Measurements from ENCODE around the gene GORAB. TPM values are rescaled to one million over a fixed set of nuclear protein-coding genes. Genes with fewer than 3 reads are reported as not detected.

GORAB gene
- total RNA-seq, 1 experiment from 2014 or later, result 13.1 TPM

GRCh38 chr1:170535418-170535817 is 3.5 kb downstream of the GORAB start:
- in situ Hi-C loops (cut with HindIII; ENCODE audit: low pct_unique_long_range_greater_than_20kb, low sequenced_read_pairs), result no loop called here
- DNase-seq (ENCODE audit: low read depth, low spot score), result no peak

- in situ Hi-C loops (cut with HindIII; ENCODE audit: low pct_unique_long_range_greater_than_20kb, low sequenced_read_pairs), result no loop called here
- DNase-seq (ENCODE audit: low read depth, low spot score), result no peak
These were observed 5.1 kb downstream of the GORAB start for GRCh38 chr1:170536924-170537551.

- DNase-seq (ENCODE audit: low read depth, low spot score), result no peak
- in situ Hi-C loops (cut with HindIII; ENCODE audit: low pct_unique_long_range_greater_than_20kb, low sequenced_read_pairs), result no loop called here
These were observed 6.0 kb downstream of the GORAB start for GRCh38 chr1:170537798-170538503.

GRCh38 chr1:170538687-170539086 is 6.7 kb downstream of the GORAB start:
- in situ Hi-C loops (cut with HindIII; ENCODE audit: low pct_unique_long_range_greater_than_20kb, low sequenced_read_pairs), result no loop called here
- no peak for DNase-seq (ENCODE audit: low read depth, low spot score)

GRCh38 chr1:170539154-170539553 is 7.2 kb downstream of the GORAB start:
- in situ Hi-C loops (cut with HindIII; ENCODE audit: low pct_unique_long_range_greater_than_20kb, low sequenced_read_pairs), result no loop called here
- no peak for DNase-seq (ENCODE audit: low read depth, low spot score)

GRCh38 chr1:170544624-170545023 is 12.7 kb downstream of the GORAB start:
- no peak for DNase-seq (ENCODE audit: low read depth, low spot score)
- in situ Hi-C loops (cut with HindIII; ENCODE audit: low pct_unique_long_range_greater_than_20kb, low sequenced_read_pairs), result no loop called here

GRCh38 chr1:170545476-170545875 is 13.5 kb downstream of the GORAB start:
- in situ Hi-C loops (cut with HindIII; ENCODE audit: low pct_unique_long_range_greater_than_20kb, low sequenced_read_pairs), result no loop called here
- no peak for DNase-seq (ENCODE audit: low read depth, low spot score)

- no peak for DNase-seq (ENCODE audit: low read depth, low spot score)
- in situ Hi-C loops (cut with HindIII; ENCODE audit: low pct_unique_long_range_greater_than_20kb, low sequenced_read_pairs), result no loop called here
These were observed 15.3 kb downstream of the GORAB start for GRCh38 chr1:170547255-170547654.

- in situ Hi-C loops (cut with HindIII; ENCODE audit: low pct_unique_long_range_greater_than_20kb, low sequenced_read_pairs), result no loop called here
- no peak for DNase-seq (ENCODE audit: low read depth, low spot score)
These were observed 16.5 kb downstream of the GORAB start for GRCh38 chr1:170548497-170548896.

GRCh38 chr1:170555370-170555769 is 23.4 kb downstream of the GORAB start:
- in situ Hi-C loops (cut with HindIII; ENCODE audit: low pct_unique_long_range_greater_than_20kb, low sequenced_read_pairs), result no loop called here
- DNase-seq (ENCODE audit: low read depth, low spot score), result no peak

- in situ Hi-C loops (cut with HindIII; ENCODE audit: low pct_unique_long_range_greater_than_20kb, low sequenced_read_pairs), result no loop called here
- no peak for DNase-seq (ENCODE audit: low read depth, low spot score)
These were observed 25.0 kb downstream of the GORAB start for GRCh38 chr1:170556917-170557316.

GRCh38 chr1:170558731-170559130 is 26.8 kb downstream of the GORAB start:
- in situ Hi-C loops (cut with HindIII; ENCODE audit: low pct_unique_long_range_greater_than_20kb, low sequenced_read_pairs), result no loop called here
- DNase-seq (ENCODE audit: low read depth, low spot score), result no peak

GRCh38 chr1:170559166-170559565 is 27.2 kb downstream of the GORAB start:
- in situ Hi-C loops (cut with HindIII; ENCODE audit: low pct_unique_long_range_greater_than_20kb, low sequenced_read_pairs), result no loop called here

GRCh38 chr1:170560681-170561285 is 28.8 kb downstream of the GORAB start:
- in situ Hi-C loops (cut with HindIII; ENCODE audit: low pct_unique_long_range_greater_than_20kb, low sequenced_read_pairs), result no loop called here
- DNase-seq (ENCODE audit: low read depth, low spot score), result no peak

More at GRCh38 chr1:170559166-170559565, 27.2 kb downstream of the GORAB start:
- no peak for DNase-seq (ENCODE audit: low read depth, low spot score)

- DNase-seq (ENCODE audit: low read depth, low spot score), result peak; percentile 53
- in situ Hi-C loops (cut with HindIII; ENCODE audit: low pct_unique_long_range_greater_than_20kb, low sequenced_read_pairs), result no loop called here
These were observed 30.8 kb downstream of the GORAB start for GRCh38 chr1:170562646-170563338.

GRCh38 chr1:170567214-170567613 is 35.2 kb downstream of the GORAB start:
- no peak for DNase-seq (ENCODE audit: low read depth, low spot score)
- in situ Hi-C loops (cut with HindIII; ENCODE audit: low pct_unique_long_range_greater_than_20kb, low sequenced_read_pairs), result no loop called here

- DNase-seq (ENCODE audit: low read depth, low spot score), result no peak
- in situ Hi-C loops (cut with HindIII; ENCODE audit: low pct_unique_long_range_greater_than_20kb, low sequenced_read_pairs), result no loop called here
These were observed 36.2 kb downstream of the GORAB start for GRCh38 chr1:170568197-170568596.

GRCh38 chr1:170576980-170577379 is 45.0 kb downstream of the GORAB start:
- DNase-seq (ENCODE audit: low read depth, low spot score), result no peak

More at GRCh38 chr1:170576980-170577379, 45.0 kb downstream of the GORAB start:
- in situ Hi-C loops (cut with HindIII; ENCODE audit: low pct_unique_long_range_greater_than_20kb, low sequenced_read_pairs), result no loop called here

Measured in SK-MEL-5 (cell line).